GM21529 (cell line): ENCODE measurements around the gene NLRP13.

Source experiments
- ATAC-seq: cut with Tn5 transposase; IDR thresholded peaks from one replicate; pipeline ENCODE4 v1.9.1; 2021; ENCODE audit not compliant: unreplicated experiment

NLRP13 gene

DNA sequence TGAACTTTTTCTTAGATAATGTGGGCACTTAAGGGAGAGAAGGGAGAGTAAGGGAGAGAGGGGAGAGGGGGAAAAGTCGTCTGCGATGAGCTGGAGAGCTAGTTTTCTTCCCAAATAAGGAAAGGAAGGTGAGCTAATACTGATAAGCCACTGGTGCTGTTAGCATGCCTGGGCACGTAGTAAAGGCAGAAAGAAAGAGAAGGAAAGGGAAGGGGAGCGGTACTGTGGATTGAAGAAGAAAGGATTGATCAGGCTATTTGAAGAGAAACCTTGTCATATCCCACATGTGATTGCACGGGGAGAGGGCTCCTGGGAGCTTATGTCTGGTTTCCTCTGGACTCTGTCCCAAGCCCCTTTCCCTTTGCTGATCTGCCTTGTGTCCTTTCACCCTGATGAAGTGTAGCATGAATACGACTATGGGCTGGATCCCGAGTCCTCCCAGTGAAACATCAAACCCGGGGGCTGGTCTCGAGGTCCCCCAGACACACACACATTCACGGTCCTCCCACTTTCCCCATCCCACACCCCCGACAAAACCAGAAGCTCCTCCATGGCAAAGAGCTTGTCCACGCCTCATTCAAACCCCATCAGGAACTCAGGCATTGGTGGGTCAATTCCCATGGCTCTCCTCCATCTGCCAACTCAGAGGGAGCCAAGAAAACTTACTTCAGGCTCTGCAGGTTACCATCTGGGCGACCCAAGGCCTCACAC is 30.6 kb downstream of the NLRP13 start:
- no peak for ATAC-seq

DNA sequence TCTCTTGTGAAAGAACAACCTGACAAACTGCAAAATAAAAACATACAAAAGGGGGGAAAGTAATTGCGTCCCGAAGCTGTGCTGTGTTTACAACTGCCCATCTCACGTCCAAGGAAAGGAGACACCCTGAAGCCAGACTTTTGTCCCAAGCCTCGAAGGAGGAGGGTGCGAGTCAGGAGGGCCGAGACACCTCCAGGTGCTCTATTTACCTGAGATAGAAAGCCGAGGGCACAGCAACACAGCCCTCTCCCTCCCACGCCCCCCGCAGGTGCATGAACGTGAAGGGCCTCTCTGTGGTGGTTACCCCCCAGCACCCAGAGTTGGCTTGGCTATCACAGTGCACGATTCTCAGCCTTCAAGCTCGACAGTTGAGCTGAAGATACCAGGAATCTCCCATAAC is 33.2 kb downstream of the NLRP13 start:
- no peak for ATAC-seq

DNA sequence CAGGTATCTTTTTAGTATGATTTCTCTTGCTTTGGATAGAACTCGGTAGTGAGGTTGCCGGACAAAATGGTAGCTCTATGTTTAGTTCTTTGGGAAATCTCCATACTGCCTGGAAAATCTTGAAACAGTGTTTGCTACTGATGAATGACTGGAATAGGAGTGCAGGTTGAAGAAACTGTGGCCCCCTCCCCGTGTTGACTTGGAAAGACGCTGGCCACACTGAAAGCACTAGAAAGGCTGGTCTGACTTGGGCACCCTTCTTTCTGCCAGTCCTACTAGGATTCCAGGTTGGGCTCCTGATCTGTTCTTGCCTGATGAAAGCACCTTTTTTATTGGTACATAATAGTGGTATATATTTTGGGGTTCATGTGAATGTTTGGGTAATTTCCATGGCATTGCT is 49.5 kb downstream of the NLRP13 start:
- ATAC-seq: no peak

DNA sequence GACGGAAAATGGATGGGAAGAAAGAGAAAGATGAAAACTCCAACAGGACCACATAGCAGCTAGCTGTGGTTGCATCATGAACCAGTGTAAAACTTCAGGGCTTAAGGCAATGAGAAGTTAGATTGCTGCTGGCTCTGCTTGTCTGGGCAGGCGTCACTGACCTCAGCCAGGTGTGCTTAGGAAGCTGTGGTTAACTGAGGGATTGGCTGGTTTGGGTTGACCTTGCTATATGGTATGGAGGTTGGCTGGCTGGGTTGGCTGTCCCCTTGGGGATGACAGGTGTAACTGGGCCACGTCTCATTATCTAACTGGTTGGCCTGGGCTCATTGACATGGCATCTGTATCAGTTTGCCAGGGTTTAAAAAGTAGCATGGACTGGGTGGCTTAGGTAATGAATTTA is 54.9 kb downstream of the NLRP13 start:
- no peak for ATAC-seq

DNA sequence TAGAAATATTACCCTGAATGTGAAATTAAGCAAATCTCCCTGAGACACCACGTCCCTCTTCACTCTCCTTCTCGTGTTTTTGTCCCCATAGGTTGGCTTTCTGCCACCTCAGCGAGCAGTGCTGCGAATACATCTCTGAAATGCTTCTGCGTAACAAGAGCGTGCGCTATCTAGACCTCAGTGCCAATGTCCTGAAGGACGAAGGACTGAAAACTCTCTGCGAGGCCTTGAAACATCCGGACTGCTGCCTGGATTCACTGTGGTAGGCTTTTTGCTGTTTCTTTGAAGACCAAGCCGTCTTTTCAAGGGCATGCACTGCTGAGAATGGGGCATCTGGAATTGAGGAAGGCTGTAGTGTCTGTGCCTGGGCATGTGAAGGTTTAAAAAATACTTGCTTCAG is 61.4 kb downstream of the NLRP13 start:
- no peak for ATAC-seq

DNA sequence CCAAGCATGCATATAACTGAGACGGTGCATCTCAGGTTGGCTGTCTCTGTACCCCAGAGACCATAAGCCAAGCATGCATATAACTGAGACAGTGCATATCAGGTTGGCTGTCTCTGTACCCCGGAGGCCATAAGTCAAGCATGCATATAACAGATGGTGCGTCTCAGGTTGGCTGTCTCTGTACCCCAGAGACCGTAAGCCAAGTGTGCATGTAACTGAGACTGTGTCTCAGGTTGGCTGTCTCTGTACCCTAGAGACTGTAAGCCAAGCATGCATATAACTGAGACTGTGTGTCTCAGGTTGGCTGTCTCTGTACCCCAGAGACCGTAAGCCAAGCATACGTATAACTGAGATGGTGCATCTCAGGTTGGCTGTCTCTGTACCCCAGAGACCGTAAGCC is 65.0 kb downstream of the NLRP13 start:
- no peak for ATAC-seq

DNA sequence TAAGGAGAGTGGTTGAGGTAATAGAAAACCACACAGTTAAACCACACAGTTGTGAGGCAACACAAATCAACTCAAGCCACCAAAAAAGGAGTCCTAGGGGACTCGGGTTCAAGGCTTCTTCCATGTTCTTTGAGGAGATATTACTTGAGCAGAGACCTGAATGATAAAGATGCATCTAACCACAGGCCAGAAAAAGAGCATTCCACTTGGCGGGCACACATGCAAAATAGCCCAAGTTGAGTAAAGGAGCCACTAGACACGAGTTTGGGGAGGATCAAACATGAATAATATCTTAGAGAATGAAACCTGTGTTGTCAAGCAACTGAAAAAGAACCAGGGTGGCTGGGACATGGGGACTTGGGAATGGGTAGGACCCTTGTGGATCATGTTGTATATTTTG is 65.6 kb downstream of the NLRP13 start:
- ATAC-seq: no peak

DNA sequence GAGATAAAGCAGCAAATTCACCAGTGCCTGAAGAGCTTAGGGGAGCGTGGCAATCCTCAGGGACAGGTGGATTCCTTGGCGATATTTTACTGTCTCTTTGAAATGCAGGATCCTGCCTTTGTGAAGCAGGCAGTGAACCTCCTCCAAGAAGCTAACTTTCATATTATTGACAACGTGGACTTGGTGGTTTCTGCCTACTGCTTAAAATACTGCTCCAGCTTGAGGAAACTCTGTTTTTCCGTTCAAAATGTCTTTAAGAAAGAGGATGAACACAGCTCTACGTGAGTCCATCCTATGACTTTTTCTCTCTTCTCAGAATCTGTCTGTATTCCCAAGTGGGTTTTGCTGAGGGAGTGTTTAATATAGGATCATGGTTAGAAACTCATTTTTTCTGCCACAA is 73.2 kb downstream of the NLRP13 start:
- no peak for ATAC-seq

DNA sequence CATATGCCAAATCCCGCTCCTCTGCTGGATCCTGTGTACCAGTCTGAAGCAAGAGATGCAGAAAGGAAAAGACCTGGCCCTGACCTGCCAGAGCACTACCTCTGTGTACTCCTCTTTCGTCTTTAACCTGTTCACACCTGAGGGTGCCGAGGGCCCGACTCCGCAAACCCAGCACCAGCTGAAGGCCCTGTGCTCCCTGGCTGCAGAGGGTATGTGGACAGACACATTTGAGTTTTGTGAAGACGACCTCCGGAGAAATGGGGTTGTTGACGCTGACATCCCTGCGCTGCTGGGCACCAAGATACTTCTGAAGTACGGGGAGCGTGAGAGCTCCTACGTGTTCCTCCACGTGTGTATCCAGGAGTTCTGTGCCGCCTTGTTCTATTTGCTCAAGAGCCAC is 73.7 kb downstream of the NLRP13 start:
- no peak for ATAC-seq

DNA sequence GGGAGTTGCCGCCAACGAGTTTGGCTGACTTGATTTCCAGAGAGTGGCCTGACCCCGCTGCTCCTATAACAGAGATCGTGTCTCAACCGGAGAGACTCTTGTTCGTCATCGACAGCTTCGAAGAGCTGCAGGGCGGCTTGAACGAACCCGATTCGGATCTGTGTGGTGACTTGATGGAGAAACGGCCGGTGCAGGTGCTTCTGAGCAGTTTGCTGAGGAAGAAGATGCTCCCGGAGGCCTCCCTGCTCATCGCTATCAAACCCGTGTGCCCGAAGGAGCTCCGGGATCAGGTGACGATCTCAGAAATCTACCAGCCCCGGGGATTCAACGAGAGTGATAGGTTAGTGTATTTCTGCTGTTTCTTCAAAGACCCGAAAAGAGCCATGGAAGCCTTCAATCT is 74.2 kb downstream of the NLRP13 start:
- ATAC-seq: no peak

DNA sequence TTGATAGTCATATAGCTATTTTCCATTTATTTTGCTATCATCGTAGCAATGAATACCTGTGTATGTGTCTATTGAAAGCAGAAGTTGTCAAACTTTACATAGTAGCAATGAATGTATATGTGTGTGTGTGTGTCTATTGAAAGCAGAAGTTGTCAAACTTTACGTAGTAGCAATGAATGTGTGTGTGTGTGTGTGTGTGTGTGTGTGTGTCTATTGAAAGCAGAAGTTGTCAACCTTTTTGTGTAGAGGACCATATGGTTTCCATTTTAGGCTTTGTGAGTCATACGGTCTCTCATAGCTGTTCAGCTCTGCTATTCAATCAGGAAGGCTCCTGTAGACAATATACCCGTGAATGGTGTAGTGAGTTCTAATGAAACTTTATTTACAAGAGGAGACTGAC is 75.0 kb downstream of the NLRP13 start:
- ATAC-seq: no peak

DNA sequence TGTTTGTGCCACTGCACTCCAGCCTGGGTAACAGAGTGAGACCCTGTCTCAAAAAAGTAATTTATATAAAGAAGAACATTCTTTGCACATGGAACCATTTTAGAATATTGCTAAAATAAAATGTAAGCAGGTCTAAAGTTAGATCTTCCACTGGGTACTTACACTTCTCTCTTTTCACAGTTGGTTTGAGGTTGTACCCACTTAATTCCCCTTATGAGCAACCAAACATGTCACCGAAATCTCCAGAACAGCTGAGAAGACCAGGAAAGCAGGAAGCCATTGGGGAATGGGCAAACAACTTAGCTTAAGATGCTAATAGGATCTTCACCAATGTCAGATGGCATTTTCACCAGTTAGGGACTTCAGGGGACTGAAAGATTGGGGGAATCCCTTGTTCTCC is 77.0 kb downstream of the NLRP13 start:
- no peak for ATAC-seq
